ENCODE data around the gene MBP.
"Not testable (repeated sequence)": the region's sequence is repeated elsewhere in the genome, so short reads cannot be mapped to it uniquely, and the experiment has no call there.

MBP gene

DNA sequence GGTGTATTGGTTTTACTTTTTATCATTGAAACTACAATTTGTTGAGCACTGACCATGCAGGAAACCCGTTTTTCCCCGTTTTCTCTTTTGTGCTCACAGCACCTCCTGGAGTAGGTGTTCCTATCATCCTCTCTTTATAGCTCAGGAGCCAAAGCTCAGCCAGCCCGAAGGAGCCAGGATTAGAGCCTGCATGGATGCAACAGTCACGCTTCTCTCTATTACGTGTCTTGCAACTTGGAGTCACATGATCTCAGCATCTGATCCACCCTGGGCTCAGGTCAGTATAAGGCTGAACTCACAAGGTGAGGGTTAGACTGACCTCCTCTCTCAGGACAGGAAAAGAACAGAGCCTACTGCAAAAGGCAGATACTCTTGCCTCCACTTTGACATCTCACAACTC, 150.5 kb downstream of the MBP start:
- DNase-seq, result no peak

DNA sequence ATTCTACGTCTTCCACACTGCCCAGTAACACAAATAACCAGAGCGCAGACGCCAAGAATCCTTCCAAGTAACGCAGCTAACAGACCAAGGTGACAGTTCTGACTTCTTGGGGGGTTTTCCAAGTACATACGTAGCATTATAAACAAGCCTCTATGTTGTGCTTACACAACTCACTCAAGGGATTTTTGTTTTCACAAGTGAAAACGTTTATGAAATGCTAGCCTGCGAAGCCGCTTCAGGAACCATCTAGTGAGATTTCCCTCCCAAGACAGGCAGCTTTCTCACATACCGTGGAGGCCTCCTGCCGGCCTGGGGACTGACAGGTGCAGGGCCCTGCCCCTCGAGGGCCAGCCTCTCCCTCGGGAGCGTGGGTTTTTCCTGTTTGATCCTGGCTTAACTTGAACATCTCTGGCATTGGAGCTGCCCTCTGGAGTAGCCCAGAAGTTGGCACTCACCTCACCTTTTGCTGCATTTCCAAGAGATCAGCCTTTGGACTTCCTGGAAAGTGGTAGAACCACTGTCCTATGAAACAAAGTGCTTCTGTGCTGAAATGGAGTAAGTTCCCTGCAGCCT, 151.1 kb downstream of the MBP start:
- DNase-seq, result no peak

DNA sequence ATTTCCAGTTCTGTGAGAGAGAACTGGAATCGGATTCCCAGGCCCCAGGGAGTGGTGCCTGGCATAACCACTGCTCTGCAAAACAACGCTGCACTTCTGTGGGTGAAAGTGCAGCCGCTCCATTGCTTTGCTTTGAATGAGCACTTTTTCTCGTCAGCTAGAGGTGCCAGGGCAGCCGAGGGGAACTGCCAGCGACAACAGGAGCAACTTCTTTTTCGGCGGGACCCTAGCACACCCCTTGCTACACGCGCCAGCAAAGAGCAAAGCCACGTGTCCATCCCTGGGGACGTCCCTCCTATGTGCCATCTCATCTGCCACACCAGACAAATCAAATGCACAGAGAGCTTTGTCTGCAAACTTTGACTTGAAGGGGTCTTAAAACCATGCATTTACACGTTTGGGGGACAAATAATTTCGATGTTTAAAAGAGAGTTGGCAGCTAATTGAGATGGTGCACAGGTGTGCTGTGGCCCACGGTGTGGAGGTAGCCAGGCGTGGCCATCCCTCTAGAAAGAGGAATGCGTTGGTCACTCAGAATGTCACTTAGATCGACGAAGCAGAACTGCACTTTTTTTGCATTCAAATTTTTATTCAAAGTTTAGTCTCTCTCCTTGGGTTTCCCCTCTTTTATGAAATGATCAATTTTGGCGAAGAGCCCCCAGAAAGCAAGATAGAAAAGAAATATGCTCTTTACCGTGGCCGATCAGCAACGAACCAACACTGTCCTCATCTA, 151.8 kb downstream of the MBP start:
- DNase-seq, result no peak

DNA sequence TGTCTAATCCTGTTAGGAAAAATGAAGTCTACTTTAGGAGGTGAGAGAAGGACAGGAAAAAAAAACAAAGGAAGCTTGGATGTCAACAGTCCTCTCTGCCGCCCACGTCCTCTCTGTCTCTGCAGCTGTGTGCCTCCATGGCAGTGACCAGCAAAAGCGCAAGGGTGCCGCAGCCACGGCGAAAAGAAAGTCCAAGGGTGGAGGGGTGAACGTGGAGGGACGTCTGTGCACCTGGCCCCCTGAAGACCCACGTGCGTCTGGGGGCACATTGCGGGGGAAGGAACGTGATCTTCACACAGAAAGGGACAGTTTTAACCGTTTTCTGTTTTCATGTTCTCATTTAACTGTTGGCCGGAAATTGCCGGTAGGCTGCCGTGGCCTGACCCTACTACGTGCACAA, 152.7 kb downstream of the MBP start:
- DNase-seq, result no peak

GRCh38 chr18:76979111-76979751, 153.4 kb downstream of the MBP start:
- no peak for DNase-seq

GRCh38 chr18:76978616-76979015, 154.0 kb downstream of the MBP start:
- DNase-seq, result no peak

DNA sequence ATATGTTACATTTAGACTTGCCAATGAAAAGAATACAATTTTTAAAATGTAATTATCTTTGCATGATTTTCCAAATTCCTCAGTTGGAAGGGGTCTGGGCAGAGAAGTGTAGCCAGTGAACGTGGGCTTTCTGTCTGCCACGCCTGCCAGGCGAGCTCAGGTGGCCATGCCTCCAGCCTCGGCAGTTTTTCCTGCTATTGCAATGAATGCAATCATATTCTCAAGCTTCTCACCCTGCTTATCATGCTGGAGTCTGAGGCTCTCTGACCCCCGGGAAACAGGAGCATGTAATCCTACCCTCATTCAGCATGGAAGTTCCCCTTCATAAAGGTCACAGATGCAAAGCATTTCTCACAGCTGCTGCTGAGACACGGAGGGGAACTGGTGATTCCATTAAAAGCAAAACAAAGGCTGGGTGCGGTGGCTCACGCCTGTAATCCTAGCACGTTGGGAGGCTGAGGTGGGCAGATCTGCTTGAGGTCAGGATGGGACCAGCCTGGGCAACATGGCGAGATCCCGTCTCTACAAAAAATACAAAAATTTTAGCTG, 154.8 kb downstream of the MBP start:
- DNase-seq, result no peak

DNA sequence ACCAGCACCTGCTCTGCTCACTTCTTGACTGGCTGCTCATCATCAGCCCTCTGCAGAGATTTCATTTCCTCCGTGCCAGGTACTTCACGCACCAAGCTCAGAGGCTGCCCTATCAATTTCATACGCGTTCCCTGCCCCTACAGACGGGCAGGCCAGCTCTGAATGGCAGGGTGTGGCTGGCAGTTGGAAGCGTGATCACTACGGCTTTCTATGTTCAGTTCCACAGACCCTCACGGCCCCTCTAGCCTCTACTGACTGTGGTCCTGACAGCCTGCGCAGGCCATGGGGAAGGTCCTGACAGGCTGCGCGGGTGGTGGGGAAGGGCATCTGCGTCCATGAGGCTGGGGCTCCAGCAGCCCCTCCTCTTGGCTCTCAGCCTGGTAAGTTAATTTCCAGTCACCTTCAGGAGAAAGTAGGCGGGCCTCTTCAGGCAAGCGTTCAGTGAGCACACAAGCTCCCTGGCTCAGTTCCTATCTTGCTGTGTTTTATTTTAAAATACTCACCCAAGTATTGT, 155.4 kb downstream of the MBP start:
- DNase-seq, result peak; percentile 62

GRCh38 chr18:76975577-76976110, 156.9 kb downstream of the MBP start:
- no peak for DNase-seq

GRCh38 chr18:76974386-76974785, 158.2 kb downstream of the MBP start:
- no peak for DNase-seq

DNA sequence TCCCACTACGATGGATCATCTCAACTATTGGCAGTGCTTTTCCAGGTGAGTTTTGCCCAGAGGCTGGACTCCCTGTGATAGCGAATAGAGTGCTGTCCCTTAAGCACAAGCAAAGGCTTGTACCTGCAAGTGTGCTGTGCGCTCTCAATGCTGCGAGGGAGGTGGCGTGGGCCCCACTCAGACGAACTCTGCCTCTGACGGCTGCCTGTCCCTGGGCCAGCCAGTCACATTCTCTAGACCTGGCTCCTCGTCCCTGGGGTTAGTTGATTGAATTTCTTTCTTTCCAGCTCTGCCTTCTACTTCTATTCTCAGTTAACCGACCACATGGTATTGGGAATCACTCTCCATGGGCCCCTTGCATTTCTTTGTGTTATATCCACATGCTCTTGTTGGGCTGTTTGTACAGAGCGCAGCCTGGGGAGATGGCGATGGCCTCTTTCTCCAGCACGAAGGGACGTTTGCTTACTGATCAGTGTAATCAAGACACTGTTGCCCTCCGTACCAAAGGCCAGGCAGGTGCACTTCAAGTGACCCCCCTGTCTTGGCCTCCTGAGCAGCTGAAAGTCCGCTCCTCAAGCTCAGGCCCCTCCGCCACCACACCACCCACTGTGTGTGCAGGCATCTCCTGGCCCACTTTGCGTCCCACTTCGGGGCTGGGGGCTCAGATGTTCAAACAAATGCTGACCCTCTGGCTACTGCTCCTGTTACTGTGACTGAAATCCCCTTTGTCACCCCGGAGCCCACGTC, 158.9 kb downstream of the MBP start:
- DNase-seq, result no peak

DNA sequence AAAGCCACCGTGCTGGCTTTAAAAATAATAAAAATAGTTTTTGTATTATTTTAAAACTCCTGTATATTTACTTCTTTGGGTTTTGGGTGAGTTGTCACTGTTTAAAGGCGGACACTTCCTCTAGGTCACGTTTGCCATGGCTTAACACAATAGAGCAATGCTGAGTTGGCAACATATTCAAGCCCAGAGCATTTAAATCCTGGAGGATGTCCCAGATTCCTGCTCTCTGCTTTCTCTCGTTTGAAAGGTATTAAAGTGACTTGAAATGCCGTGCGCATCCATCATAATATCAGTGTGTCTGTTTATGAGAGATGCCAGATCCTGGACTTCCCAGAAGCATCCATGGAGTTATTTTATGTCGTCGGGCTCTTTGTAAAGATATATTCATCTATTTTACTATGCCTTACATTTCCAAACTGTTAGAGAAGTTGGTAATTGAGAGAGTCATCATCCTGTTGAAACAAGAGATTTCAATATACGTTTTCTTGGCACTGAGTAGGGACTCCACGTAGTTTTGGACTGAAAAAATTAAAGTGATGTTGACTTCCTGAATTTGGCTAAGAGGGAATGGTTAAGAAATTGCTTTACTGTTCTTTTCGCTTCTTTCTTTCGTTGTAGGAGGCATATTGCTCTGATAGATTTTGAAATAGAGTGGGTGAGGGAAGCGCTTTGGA, 159.6 kb downstream of the MBP start:
- no peak for DNase-seq

- DNase-seq, result no peak
These were observed 160.3 kb downstream of the MBP start for GRCh38 chr18:76972241-76972640.

DNA sequence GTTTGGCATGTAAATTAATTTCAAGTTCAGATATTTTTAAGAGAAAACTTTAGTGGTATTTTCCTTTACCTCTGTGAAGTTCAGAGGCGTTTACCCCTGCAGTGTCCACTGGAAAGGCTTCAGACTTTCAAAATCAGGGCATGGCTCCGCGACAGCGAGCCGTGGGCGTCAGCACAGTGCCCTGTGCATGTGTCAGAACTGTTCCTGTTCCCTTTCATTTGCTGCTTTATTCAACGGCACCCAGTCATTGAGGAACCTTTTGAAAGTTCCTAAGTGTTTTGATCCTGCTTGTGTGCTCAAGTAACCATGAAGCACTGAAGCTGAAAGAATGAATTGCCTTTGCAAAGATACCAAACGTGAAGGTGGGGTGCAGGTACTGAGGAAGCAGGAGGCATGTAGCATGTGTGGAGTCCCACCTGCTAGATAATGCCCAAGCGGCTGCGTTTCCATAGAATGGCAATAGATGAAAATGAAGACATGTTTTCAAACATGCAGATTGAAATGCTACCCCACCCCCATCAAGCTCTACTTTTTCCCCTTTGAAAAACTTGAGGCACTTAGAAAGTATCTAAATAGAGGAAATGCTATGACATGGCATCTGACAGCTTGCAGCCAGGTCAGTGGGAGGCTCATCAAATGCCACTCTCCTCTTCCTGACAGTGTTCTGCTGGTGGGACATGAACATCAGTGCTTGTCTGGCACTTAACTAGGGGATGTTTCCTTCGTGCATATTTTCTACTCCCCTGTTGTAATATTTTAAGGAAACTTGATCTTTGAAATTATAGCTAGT, 161.6 kb downstream of the MBP start:
- no peak for DNase-seq

DNA sequence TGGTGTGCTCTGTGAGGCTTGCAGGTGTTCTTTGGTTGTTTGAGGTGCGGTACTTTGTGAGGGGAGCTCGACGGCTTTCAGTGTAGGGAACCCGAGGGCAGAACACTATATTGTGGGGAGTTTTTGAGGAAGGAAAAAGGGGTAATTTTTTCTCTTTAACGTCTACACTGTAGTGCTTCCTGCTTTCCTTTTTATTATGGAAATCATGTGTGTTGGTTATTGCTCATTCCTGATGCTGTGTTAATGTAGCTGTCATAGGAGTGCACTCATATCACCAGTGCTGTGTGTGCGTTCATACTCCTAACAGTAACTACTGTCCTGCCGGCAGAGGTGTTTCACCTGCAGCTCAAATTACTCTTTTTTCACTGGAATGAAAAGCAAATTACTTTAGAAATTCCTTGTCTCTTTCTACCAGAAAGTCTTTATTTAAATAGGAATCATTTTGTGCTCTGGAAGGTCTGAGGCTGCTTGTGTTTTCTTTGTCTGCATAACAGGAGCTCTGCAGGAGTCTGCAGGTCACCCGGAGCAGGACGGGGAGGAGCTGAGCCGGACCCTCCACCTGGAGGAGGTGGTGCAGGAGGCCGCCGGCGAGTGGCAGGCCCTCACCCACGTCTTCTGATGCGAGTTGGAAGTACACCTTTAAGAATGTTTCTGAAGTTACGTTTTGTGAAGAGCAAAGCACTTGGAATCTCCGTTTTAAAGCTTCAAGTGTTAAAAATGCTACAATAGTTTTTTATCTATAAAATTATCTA, 164.7 kb downstream of the MBP start:
- no peak for DNase-seq

DNA sequence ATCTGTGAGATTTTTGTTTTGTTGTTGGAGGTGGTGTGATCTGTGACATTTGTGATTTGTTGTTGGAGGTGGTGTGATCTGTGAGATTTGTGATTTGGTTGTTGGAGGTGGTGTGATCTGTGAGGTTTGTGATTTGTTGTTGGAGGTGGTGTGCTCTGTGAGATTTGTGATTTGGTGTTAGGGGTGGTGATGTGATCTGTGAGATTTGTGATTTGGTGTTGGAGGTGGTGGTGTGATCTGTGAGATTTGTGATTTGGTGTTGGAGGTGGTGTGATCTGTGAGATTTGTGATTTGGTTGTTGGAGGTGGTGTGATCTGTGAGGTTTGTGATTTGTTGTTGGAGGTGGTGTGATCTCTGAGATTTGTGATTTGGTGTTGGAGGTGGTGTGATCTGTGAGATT, 165.3 kb downstream of the MBP start:
- not testable (repeated sequence) for DNase-seq

DNA sequence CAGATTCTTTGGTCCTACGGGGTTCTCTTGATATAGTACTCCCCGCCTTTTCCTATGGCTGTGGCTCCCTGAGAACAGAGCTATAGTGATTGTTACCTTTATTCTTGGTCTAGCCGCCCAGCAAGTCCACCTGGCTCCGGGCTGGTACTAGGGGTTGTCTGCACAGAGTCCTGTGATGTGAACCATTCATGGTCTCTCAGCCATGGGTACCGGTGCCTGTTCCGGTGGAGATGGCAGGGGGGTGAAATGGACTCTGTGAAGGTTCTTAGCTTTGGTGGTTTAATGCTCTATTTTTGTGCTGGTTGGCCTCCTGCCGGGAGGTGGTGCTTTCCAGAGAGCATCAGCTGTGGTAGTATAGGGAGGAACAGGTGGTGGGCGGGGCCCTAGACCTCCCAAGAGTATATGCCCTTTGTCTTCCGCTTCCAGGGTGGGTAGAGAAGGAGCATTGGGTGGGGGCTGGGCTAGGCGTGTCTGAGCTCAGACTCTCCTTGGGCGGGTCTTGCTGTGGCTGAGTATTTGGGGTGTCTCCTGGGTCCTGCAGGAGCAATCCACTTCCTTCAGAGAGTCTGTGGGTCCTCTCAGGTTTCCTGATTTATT, 166.9 kb downstream of the MBP start:
- DNase-seq, result not testable (repeated sequence)

- no peak for DNase-seq
These were observed 168.6 kb downstream of the MBP start for GRCh38 chr18:76963936-76964335.

- DNase-seq, result no peak
These were observed 169.7 kb downstream of the MBP start for GRCh38 chr18:76962851-76963250.

DNA sequence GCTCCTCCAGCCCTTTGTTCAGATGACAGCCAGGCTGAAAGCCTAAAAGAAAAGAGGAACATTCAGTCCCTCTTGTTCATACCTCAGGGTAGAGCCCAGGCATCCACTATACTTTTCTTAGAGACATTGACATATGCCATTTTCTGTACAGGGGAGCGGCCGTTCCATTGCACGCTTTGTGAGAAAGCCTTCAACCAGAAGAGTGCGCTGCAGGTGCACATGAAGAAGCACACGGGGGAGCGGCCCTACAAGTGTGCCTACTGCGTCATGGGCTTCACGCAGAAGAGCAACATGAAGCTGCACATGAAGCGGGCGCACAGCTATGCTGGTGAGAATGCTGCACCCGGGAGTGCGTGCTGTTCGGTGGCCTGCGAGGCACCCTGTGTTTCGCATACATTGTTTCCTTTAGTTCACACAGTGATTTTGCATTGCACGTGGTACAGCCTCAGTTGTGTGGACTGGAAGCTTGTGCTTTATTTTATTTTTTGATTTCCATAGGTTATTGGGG, 172.0 kb downstream of the MBP start:
- no peak for DNase-seq

Data from NCI-H2227 treated with DMSO at 0.1 percent for 48 hours (cell line).